Activated CD8-positive, alpha-beta memory T cell treated with anti-CD3 and anti-CD28 coated beads for 4 hours (primary cell): ENCODE data around the gene LEMD1.
"Not testable (repeated sequence)": the region's sequence is repeated elsewhere in the genome, so short reads cannot be mapped to it uniquely, and the experiment has no call there.

Source experiments
- DNase-seq, 2 donors: peaks; one replicate each; pipeline ENCODE4 v3.0.0-alpha.2; 2020; ENCODE audit warnings: low read depth in 2 of 2

LEMD1 gene

GRCh38 chr1:205447457-205448341 is 25.8 kb upstream of the LEMD1 start:
- DNase-seq = no peak

- no peak for DNase-seq
These were observed 25.0 kb upstream of the LEMD1 start for GRCh38 chr1:205446828-205447227.

DNA sequence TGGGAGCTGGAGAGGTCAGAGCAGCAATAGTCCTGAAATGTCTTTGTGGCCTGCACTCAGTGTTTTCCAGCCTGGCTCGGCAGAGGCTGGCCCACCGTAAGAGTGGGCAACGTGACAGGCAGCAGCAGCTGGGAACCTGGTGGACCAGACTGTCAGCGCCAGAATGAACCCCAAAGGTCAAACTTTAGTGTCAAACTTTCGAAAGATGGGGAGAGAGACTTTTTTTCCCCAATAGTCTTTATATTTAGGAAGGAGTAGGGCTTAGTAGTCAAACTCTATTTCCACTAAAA is 23.7 kb upstream of the LEMD1 start:
- no peak for DNase-seq

DNA sequence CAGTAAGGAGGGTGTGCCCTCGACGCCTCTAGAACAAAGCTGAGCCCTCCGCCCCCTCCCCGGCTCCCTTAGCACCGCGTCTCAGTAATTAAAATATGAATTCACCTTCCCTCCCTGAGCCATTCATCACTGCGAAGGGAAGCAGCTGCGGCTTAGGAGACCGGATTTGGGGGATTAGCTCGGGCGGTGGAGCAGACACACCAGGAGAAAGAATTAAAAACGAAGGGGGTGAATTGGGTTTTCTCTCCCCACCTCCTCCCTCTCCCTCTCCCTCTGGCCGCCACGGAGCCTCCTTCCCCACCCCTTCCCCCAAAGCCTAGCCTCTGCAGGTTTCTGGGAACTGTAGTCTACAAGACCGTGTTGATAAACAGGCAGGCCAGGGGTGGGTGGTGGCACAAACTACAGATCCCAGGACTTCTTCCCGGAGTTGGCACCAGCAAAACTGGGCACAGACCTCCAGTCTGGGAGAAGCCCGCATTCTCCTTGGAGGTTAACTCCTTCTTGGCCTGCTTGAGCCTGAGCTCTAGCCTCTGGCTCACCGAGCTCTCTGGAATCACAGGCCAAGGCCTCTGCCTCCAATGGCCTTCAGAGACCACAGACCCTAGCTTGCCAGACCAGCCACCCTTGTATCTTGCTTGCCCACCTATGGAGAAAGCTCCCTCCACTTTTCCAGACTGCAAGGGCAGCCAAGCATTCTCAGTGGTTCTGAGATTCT is 23.2 kb upstream of the LEMD1 start:
- DNase-seq = no peak

DNA sequence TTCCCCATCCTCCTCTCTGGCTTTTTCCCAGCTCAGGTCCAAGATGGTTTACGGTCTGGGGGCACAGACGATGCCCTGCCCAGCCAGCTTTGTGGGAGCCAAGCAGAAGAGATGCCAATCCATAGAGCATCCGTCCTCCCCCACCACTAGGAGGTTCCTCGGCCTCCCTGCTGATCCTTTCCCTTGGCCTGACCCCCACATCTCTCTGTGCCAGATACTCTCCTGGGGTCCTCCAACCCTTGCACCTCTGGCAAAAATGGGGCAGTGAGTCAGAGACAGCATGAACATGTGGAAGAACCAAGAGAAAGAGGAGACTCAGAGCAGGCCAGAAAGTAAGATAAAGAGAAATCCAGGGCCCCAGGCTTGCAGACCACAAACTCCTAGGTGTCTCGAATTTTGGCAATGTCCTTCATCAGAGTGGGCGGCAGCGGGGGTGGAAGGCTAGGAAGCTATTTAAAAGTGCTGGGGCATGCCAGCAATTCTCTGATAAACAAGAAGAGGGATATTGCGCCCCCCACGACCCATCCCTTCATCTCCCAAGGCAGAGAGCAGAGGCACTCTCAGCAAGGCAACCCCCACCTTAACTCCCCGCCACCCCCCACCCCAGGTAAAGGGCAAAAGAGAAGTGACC is 22.6 kb upstream of the LEMD1 start:
- no peak for DNase-seq

- no peak for DNase-seq
These were observed 21.9 kb upstream of the LEMD1 start for GRCh38 chr1:205443585-205444299.

DNA sequence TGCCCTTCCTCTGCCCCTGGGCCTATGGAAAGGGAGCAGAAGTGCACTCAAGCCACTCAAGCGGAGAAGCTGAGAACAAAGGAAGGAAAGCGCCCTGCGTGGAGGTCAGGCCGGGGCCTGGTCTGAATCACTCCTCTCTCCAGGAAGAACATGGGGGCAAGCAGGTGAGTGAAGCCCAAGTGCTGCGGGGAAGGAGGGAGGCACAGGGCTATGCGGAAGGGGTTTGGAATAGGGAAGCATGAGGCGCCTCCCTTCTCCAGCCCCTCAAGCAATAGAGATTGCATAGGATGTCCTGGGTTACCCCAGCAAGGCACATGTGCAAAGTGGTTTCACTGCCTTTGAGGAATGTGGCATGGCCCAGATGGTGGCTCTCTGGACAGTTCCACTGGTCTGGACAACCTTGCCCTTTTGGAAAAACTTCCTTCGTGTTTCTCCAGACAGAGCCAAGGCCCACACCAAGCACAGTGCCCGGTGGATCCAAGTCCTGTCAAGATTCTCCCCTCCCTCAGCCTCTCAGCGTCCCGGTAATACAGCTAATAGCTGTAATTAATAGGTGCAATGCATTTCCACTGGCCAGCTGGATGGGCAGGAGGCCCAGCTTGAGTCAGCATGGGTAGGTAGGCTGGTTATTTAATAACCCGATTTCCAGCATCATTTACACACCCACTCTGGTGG is 20.3 kb upstream of the LEMD1 start:
- DNase-seq = no peak

DNA sequence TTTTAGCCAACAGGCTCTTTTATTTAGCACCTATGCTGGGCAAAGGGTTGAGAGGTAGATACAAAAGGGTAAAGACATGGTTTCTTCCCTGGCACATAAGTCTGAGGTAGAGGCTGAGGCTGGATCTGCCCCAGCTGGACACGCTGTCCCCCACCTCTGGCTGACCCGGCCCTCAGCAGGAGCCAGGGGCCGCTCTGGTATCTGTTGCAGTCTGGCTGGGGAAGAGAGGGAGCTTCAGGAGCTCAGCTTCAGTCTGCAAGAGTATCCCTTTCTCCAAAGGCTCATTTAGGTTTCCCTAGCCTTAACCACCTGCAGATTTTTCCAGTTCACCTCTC is 19.8 kb upstream of the LEMD1 start:
- no peak for DNase-seq

DNA sequence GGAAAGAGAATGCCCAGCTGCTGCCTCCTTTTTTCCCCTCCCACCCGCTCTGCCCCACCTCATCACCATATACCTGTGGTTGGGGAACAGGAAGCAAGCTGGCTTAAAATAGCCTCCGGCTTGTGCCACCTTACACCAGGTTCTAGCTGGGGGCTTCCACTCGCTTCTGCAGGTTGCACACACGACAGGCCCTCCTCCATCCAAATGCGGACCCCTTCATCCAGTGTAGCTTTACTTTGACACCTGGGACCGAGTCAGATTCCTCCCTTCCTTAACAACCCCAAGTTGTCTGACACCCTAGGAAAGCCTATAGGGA is 19.4 kb upstream of the LEMD1 start:
- no peak for DNase-seq

DNA sequence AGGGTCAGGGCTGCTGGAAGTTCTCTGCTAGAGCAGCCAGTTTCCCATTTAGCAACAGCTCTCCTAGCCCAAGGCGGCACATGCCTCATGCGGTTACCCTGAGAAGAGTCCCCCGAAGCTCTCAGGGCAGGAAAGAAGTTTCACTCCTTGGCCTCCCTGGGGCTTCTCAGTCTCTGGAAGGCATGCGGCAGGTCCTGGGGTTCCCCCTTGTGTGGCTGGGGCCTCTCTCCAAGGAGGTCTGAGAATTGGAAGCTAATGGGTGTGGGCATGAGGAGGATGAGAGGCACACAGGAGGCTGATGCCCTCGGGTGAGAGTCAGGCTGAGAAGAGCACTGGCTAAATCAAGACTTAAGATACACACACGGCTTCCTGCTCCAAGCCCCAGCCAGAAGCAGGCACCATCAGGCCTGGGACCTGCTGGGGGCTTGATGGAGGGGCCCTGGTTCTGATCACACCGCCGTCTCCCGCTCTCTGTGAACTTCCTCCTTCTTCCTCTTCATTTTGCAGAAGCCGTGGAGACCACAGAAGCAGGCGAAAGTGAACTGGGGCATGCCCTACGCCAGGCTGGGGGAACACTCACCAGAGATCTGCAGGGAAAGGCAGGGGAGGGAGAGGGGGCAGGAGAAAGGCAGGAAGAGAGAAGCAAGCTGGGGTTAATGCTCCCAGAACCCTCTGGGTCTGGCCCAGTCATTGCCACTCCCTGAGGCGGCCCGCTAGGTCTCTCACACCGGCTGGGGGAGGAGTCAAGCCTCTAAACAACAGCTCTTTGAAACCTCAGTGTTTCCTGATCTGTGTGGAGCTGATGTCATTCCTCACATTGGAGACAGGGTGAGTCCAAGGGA is 18.8 kb upstream of the LEMD1 start:
- peak; percentile 34 to 38 for DNase-seq

- DNase-seq = no peak
These were observed 18.2 kb upstream of the LEMD1 start for GRCh38 chr1:205440121-205440475.

GRCh38 chr1:205438213-205439158 is 16.6 kb upstream of the LEMD1 start:
- no peak for DNase-seq

DNA sequence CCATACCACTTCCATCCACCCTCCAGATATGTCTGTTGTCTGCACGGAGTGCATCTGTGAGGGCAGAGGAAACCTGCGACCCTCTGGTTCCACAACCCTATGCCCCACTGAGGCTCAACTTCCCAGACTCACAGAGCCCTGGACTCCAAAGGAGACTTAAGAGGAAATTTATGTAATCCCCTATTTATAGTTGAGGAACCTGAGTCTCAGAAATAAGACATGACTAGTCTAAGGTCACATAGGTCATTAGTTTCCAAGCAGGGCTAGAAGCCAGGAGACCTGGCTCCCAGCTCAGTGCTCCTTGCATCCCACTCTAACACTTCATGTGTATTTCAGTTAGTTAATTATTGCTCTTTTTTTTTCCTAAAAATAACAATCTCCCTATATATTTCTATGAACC is 15.7 kb upstream of the LEMD1 start:
- no peak for DNase-seq

DNA sequence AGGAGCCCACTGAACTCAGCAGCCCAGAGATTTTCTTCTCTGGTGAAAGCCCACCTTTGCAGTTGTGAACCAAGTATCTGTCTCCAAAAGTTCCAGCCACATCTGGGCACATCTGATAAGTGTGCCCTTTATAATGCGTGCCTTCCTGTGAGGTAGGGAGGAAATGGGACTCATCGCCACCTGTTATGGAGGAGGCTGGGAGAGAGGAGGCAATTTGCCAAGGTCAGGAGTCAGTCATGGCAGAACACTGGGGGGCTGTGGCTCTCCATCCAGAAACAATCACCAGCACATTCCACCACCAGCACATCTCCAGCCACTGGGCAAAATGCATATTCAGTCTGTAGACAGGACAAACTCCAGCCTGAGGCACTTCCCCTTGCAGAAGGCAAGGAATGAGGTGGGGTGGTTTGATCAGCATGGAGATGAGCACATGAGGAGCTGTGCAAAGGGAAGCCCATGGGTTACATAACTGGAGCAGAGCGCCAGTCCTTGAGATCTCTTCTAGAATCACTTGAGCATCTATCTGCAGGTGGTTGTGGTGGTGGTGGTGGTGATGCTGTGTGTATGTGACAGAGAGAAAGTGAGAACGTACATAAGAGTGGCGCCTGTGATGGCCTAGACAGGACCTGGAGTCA is 15.0 kb upstream of the LEMD1 start:
- DNase-seq = no peak

- no peak for DNase-seq
These were observed 14.0 kb upstream of the LEMD1 start for GRCh38 chr1:205435578-205436573.

GRCh38 chr1:205434738-205435137 is 12.9 kb upstream of the LEMD1 start:
- DNase-seq = no peak

DNA sequence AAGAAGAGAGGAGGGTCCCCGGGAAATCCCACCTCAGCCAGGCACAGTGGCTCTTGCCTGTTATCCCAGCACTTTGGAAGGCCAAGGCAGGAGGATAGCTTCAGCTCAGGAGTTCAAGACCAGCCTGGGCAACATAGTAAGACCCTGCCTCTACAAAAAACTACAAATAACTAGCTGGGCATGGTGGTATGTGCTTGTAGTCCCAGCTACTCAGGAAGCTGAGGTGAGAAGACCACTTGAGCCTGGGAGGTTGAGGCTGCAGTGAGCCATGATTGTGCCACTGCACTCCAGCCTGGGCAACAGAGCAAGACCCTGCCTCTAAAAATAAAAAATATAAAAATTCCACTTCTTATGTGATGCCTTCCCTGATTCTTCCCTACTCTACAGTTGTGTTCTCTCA is 10.8 kb upstream of the LEMD1 start:
- not testable (repeated sequence) for DNase-seq

DNA sequence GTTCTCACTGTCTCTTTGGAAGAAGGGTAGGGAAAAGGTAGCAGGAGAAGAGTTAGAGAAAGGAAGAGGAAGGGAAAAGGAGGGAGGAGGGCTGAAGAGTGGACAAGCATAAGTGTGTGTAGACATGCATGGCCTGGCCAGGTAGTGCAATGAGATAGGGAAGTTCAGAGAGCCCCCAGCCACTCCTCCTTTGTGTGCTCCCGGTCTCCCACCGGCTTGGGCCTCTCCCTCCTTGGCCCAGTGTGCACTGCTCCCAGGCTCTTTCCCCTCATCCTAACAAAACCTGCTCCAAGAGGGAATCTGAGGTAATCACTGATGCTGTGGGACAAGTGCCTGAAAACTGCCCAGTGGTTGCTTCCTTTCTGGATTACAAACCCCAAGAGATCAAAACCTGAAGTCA is 10.3 kb upstream of the LEMD1 start:
- no peak for DNase-seq
